Neuron (in vitro differentiated cells): ENCODE measurements around the gene THRAP3.

ENCODE experiments used
- H2AFZ ChIP-seq: one replicate; pipeline ENCODE4 v1.6.1; 2013; ENCODE audit warnings: low read depth, mild to moderate bottlenecking, inconsistent platforms, low read length, moderate library complexity
- H3K27me3 ChIP-seq: one replicate; pipeline ENCODE4 v1.6.1; 2013; ENCODE audit warnings: low read length; ENCODE audit not compliant: insufficient read depth
- H3K36me3 ChIP-seq: one replicate; pipeline ENCODE4 v1.6.1; 2013; ENCODE audit warnings: low read length; ENCODE audit not compliant: insufficient read depth
- H3K4me1 ChIP-seq: one replicate; pipeline ENCODE4 v1.6.1; 2013; ENCODE audit warnings: low read length; ENCODE audit not compliant: insufficient read depth
- H3K4me3 ChIP-seq: 2 replicates; pipeline ENCODE4 v1.5.1; 2013; ENCODE audit warnings: mild to moderate bottlenecking, low read length, moderate library complexity
- H3K9me3 ChIP-seq: one replicate; pipeline ENCODE4 v1.6.1; 2013; ENCODE audit warnings: low read length

Gene THRAP3

GRCh38 chr1:36339615-36340014 is 115.4 kb downstream of the THRAP3 start:
- Histone ChIP-seq H3K9me3 (no peaks in the 10 kb centered on the region), H2AFZ (no peak overlapping the region), H3K27me3 (no peaks in the 10 kb centered on the region), H3K4me1 (peaks cover 6% of the 10 kb centered on the region), H3K36me3 (peaks cover 13% of the 10 kb centered on the region), H3K4me3 (no peak overlapping the region)

GRCh38 chr1:36341626-36342320 is 117.5 kb downstream of the THRAP3 start:
- no peaks in the 10 kb centered on the region for H3K27me3 ChIP-seq
- no peaks in the 10 kb centered on the region for H3K9me3 ChIP-seq
- H2AFZ ChIP-seq, result no peak overlapping the region
- H3K36me3 ChIP-seq, result peaks cover 28% of the 10 kb centered on the region
- peaks cover 4% of the 10 kb centered on the region for H3K4me1 ChIP-seq
- no peak overlapping the region for H3K4me3 ChIP-seq

DNA sequence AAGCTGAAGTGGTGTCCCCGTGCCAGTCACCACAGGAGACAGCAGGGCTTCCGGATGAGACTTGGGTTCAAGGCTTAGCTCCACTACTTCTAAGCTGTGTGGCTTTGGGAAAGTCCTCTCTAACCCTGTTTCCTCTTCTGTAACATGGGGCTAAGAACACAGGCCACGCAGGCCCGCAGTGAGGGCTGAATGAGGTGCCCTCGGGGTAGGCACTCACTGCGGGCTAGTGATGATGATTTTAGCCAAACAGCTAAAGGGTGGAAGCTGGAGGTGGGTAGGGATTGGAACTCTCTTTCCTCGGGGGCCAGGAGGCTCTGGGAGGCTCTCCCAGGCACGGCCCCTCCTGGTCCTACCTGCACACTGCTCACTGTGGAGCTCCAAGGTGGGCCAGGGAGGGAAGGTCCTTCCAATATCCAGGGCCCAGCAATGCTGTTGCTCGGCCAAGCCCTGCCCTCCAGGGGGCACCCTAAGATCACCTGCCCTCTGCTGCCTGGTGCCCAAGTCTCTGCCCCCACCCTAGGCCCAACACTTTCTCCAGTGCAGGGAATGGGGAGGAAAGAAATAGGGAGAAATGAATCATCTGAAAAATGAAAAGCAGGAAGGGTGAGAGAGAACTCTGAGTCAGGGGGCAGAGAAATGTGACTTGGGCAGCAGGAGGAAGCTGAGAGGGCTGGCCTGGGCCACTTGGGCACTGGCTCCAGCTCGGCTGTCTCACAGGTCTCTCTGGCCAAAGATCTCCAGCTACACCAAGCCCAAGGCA is 118.4 kb downstream of the THRAP3 start:
- H3K9me3 ChIP-seq, result no peaks in the 10 kb centered on the region
- no peaks in the 10 kb centered on the region for H3K27me3 ChIP-seq
- no peak overlapping the region for H3K4me3 ChIP-seq
- H2AFZ ChIP-seq, result no peak overlapping the region
- H3K4me1 ChIP-seq, result no peaks in the 10 kb centered on the region
- H3K36me3 ChIP-seq, result peaks cover 35% of the 10 kb centered on the region

DNA sequence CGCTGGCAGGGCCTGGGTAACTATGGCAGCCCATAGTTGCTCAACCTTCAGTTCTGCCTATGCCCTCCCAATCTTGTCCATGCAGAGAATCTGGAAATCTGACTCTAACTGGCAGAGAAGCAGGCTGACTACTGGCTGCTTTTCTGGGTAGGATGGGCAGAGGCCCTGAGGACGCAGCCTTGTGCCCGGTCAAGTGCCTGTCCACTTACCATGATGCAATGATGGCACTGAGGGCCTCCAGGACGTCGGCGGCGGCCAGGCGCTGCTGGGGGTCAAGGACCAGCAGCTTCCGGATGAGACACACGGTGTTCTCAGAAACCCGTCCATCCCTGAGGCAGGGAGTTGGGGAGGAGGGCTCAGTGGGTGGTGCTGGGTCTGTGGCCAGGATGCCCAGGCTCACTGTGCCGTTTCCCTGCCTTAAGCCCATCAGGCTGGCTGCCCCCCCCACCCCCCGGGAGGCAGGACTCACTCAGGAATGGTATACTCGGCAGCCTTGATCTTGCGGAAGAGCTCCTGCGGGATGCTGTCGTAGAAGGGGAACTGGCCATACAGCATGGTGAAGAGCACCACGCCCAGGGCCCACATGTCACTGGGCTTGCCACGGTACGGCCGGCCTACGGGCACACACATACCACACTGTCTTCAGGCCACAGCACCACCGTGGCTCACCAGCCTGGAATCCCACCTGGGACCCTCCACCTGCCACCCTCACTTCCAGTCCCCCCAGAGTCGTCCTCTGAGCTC is 119.6 kb downstream of the THRAP3 start:
- Histone ChIP-seq H3K4me3 (no peak overlapping the region), H3K27me3 (no peaks in the 10 kb centered on the region), H3K4me1 (no peaks in the 10 kb centered on the region), H3K9me3 (no peaks in the 10 kb centered on the region), H3K36me3 (peaks cover 44% of the 10 kb centered on the region), H2AFZ (no peak overlapping the region)

DNA sequence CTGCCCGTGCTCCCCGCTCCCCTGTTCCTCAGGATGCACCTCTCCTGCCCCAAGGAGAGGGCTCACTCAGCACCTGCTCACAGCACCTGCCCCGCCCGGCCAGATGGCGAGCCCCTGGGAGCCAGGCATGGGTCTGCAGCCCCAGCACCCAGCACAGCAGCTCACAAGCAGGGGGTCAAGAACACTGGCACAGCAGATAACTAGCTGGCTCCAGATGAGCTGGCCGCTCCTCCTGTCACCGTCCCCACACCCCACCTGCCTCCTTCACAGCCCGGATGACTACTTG is 120.1 kb downstream of the THRAP3 start:
- Histone ChIP-seq H3K36me3 (peaks cover 48% of the 10 kb centered on the region), H3K4me1 (no peaks in the 10 kb centered on the region), H3K9me3 (no peaks in the 10 kb centered on the region)

GRCh38 chr1:36345353-36345752 is 121.1 kb downstream of the THRAP3 start:
- H2AFZ ChIP-seq, result no peak overlapping the region
- no peaks in the 10 kb centered on the region for H3K27me3 ChIP-seq
- H3K9me3 ChIP-seq, result no peaks in the 10 kb centered on the region
- peaks cover 3% of the 10 kb centered on the region for H3K4me1 ChIP-seq
- peaks cover 48% of the 10 kb centered on the region for H3K36me3 ChIP-seq
- H3K4me3 ChIP-seq, result no peak overlapping the region

More for the DNA sequence above, 120.1 kb downstream of the THRAP3 start:
- Histone ChIP-seq H3K4me3 (no peak overlapping the region), H2AFZ (no peak overlapping the region), H3K27me3 (no peaks in the 10 kb centered on the region)

DNA sequence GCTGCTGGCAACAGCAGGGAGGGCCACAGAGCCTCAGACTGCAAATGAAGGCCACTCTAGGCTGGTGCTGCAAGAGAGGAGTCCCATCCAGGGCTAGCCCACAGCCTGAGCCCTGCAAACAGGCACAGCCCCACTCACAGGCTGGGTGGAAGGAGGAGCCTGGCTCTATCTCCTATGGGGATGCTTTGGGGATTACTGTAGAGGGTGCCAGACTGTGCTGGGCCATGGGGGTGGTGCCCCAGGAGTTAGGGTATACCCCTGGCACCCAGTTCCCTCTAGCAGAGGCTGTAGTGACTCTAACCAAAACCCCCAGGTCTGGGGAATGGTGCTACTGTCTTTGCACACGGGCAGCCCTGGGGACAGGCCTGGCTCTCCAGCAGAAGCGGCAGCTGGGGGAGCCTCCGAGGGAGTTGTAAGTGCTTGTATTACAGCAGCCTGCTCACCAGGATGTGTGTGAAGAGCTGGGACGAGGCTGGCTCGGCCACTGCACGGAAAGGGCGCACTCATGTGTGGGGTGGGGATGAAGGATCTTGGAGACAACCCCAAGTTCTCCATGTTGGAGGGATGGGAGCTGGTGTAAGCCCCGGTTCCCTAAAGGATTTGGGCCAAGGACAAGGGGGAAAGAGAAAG is 122.6 kb downstream of the THRAP3 start:
- Histone ChIP-seq H3K27me3 (no peaks in the 10 kb centered on the region), H3K4me3 (no peak overlapping the region), H3K9me3 (no peaks in the 10 kb centered on the region), H3K4me1 (peaks cover 14% of the 10 kb centered on the region), H2AFZ (no peak overlapping the region), H3K36me3 (peaks cover 48% of the 10 kb centered on the region)

- Histone ChIP-seq H3K36me3 (peaks cover 53% of the 10 kb centered on the region), H3K27me3 (no peaks in the 10 kb centered on the region), H3K9me3 (no peaks in the 10 kb centered on the region), H3K4me1 (peaks cover 29% of the 10 kb centered on the region), H3K4me3 (no peak overlapping the region), H2AFZ (no peak overlapping the region)
Observed at GRCh38 chr1:36349241-36349671, 125.0 kb downstream of the THRAP3 start.

DNA sequence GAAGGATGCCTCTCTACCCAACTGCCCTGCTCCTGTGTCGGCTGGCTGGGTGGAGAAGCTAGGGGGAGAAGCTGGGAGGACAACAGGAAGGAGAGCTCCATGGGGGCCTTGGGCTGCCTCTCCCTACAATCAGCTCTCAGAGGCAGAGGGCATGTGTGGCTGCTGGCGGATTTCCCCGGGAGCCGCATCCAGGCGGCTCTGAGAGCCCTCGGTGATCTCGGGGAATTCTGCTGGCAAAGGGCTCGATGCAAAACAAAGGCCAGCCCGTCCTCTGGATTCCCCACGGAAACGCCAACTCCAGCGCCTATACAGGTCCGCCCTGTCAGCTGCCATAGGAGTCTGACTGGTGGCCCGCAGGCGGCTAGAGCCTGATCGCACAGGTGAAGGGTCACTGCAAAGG is 125.6 kb downstream of the THRAP3 start:
- no peaks in the 10 kb centered on the region for H3K27me3 ChIP-seq
- H2AFZ ChIP-seq, result no peak overlapping the region
- H3K4me1 ChIP-seq, result peaks cover 29% of the 10 kb centered on the region
- peaks cover 54% of the 10 kb centered on the region for H3K36me3 ChIP-seq
- H3K4me3 ChIP-seq, result no peak overlapping the region
- no peaks in the 10 kb centered on the region for H3K9me3 ChIP-seq

- peaks cover 56% of the 10 kb centered on the region for H3K36me3 ChIP-seq
Observed at GRCh38 chr1:36350659-36351226, 126.5 kb downstream of the THRAP3 start.

DNA sequence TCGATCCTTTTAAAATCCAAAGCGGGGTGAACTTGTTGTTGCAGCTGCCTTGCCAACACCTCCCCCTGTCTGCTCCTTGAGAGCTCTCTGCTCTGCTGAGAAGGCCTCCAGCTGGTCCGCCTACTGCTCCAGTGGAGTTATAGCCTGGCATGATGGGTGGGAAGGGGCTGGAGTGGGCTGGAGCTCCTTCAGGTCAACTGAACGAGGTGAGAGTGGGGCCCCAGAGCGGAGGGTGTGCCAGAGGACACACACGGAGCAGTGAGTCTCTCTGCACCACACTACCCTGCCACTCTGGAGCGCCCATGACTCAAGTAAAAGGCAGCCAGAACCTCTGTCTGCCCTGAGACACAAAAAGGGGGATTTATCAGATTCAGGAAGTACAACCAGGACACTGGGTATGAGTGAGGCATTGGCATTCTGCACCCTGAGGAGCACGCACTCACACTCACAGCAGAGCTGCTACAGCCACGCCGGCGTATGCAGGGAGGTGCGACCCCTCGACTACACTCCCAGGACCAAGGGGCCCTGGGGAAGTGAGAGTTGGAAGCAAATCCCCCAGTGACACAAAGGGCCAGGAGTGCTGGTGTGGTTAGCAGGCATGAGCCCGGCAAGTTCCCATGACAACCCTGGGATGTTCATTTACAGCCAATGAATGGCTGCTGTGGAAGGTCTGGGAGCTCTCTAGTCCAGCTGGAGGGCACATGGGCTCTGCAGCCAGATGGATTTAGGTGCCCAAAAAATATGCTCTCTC is 127.2 kb downstream of the THRAP3 start:
- Histone ChIP-seq H3K27me3 (no peaks in the 10 kb centered on the region), H3K4me1 (peaks cover 29% of the 10 kb centered on the region), H2AFZ (no peak overlapping the region), H3K4me3 (no peak overlapping the region), H3K36me3 (peaks cover 56% of the 10 kb centered on the region), H3K9me3 (no peaks in the 10 kb centered on the region)

More at GRCh38 chr1:36350659-36351226, 126.5 kb downstream of the THRAP3 start:
- Histone ChIP-seq H3K27me3 (no peaks in the 10 kb centered on the region), H3K4me3 (no peak overlapping the region), H3K9me3 (no peaks in the 10 kb centered on the region), H2AFZ (no peak overlapping the region), H3K4me1 (peaks cover 29% of the 10 kb centered on the region)
